Activated CD4-positive, alpha-beta T cell treated with anti-CD3 and anti-CD28 coated beads, Interleukin-2, amount 50 U/mL, for 48 hours (primary cell): ENCODE measurements around the gene HIGD2B.
"Not testable (repeated sequence)": the region's sequence is repeated elsewhere in the genome, so short reads cannot be mapped to it uniquely, and the experiment has no call there.

ENCODE experiments used
- DNase-seq, 2 experiments: peaks; one replicate each; pipeline ENCODE4 v3.0.0-alpha.2; 2020

The HIGD2B gene

DNA sequence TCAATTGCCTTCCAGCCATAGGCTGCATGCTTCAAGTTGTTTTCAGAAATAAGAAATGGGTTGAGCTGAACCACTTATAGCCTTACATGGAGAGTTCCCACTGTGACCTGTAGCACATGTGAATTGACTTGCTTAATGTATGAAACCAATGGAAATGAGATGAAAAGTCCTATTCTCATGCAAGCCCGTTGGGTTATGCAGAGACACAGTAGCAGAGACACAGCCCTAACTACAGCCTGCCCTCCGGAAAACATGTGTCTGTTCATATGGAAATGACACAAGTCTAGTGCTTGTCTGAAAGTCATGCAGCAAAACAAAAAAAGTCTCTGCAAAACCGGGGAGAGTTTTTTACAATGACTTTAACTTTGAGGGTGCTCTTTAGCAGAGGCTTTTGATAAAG lies 14.5 kb downstream of the HIGD2B start:
- DNase-seq, result no peak

DNA sequence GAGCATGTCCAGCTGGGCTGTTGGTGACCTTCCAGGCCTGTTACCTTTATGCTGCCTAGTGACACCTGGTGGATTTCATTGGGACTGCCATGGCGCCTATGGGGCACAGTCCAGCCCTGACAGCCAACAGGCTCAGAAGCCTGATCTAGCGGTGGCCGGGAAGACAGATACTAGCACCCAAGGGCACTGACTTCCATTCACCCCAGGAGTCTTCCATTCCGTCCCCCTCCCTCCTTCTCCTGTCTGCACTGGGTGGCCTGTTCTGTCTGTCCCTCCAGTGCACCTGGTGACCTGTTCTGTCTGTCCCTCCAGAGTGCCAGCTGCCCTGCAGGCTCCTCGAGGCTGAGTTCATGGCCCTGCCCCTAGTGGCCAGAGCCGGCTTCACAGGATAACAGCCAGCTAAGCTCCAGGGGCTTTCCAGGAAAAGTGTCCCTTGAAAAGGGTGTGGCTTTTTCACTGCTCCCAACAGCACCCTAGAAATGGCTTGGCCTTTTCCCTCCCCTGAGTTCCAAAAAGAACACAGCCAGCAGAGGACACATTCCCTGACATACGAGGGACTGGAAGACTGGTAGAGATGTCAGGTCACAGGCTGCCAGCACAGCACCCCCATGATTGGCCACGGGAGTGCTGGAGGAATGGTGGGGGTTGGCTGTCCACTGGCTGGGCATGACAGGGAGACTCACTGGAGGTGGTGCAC lies 15.2 kb downstream of the HIGD2B start:
- DNase-seq, result peak; percentile 80 to 85

- not testable (repeated sequence) for DNase-seq
Measured at GRCh38 chr15:72669803-72670202, 16.2 kb downstream of the HIGD2B start.

DNA sequence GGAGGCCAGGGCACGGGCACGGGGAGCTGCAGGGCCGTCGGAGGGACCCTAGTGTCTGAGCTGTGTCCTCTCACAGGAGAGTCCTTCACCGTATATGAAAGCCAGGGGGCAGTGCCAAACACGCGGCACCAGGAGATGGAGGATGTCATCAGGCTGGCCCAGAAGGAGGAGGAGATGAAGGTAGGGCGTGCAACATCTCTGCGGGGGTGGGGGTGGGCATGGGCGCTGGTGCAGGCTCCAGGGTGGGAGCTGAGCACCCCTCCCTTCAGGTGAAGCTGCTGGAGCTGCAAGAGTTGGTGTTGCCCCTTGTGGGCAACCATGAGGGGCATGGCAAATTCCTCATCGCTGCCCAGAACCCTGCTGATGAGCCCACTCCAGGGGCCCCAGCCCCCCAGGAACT lies 20.3 kb downstream of the HIGD2B start:
- DNase-seq, result not testable (repeated sequence)

DNA sequence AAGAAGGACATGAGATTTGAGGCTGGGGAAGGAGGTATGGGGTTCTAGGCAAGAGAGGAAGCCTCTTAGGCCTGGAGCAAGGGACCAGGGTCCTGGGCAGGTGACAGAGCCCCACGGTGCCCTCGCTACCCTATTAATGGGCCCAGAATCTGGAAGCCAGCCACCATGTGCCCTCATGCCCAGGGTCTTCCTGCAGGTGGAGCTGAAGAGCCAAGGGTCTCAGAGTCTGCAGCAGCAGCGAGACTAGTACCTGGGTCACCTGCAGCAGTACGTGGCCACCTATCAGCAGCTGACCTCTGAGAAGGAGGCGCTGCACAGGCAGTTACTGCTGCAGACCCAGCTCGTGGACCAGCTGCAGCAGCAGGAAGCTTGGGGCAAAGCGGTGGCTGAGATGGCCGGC lies 22.1 kb downstream of the HIGD2B start:
- not testable (repeated sequence) for DNase-seq

DNA sequence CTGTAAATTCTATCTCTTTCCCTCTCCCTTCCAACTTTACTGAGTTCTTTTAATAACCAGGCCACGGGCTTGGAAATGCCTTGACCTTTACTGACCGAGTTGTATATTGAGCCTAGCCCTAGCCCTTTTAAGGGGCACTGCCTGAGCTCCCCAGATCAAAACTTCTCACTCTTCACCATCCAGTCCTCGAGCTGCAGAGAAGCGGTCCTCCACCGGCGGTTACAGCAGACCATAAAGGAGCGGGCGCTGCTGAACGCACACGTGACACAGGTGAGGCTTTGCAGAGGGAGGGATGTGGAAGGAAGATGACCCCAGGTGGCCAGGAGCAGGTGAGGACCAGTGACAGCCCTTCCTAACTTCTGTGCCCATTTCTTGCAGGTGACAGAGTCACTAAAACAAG lies 24.9 kb downstream of the HIGD2B start:
- not testable (repeated sequence) for DNase-seq

DNA sequence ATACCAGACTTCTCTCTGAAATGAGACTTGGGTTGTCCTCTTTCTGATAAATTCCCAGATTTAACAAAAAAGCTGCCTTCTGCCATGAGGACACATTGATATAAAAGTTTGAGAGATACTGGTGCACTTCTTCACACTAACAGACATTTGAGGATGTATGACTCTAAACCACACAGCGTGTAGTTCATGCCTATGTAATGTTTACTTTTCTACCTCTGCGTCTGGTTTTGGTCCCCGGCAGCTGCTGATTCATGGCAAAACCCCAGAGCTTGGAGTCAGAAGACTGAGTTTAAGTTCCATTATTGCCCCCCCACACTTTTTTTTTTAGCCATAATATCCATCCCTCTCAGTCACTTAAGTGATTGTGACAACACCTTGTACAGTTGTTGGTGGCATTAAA lies 30.0 kb downstream of the HIGD2B start:
- not testable (repeated sequence) for DNase-seq

DNA sequence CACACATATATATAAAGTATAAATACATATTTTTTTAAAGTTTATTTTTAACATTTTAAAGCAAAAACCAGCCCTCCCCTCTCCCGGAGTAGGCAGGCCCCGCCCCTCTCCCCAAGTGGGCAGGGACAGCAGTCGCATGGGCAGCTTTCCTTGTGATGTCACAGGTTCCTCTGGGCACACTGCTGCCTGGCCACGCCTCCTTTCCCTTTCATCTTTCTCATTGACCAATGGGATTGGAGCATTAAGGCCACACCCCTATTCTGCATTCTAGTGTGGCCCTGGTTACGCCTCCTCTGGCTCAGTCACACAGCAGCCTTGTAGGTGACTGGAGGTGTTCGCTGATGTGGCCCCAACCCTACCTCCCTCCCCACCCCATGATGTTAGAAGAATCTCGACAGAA lies 31.6 kb downstream of the HIGD2B start, which contains the start of gene GOLGA6B:
TSS of gene GOLGA6B (plus strand) at position 301 of the 400 bp plus-strand sequence. CDS start at position 342, 41 bp downstream.
- DNase-seq, result not testable (repeated sequence)

GRCh38 chr15:72648631-72649253 lies 37.2 kb downstream of the HIGD2B start:
- not testable (repeated sequence) for DNase-seq

GRCh38 chr15:72642271-72642670 lies 43.7 kb downstream of the HIGD2B start:
- DNase-seq, result not testable (repeated sequence)

- DNase-seq, result not testable (repeated sequence)
Measured at GRCh38 chr15:72639759-72640483, 46.1 kb downstream of the HIGD2B start.

- peak; percentile 70 to 76 for DNase-seq
Measured at GRCh38 chr15:72636519-72637282, 49.3 kb downstream of the HIGD2B start.

DNA sequence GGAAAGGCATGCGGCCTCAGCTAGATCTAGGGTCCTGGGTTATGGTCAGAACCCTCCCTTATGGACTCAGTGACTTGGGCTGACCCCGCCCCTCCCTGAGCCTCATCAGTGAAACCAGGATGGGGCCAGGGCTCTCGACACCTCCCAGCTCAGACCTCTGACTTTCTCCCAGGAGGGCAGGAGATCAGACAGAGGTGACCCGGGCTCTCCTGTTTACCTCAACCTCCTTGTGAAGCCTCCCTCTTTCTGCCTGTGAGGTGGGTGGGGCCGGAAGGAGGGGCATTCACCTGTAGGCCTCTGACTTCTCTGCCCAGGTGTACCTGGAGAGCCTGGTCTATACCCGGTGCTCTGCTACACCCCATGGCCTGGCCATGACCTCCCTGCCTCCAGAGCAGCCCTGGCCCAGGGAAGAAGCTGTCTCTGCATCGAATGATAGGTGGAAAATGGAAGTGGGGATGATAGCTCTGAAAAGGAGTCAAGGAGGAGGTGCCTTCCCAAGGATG lies 56.9 kb downstream of the HIGD2B start:
- not testable (repeated sequence) for DNase-seq

DNA sequence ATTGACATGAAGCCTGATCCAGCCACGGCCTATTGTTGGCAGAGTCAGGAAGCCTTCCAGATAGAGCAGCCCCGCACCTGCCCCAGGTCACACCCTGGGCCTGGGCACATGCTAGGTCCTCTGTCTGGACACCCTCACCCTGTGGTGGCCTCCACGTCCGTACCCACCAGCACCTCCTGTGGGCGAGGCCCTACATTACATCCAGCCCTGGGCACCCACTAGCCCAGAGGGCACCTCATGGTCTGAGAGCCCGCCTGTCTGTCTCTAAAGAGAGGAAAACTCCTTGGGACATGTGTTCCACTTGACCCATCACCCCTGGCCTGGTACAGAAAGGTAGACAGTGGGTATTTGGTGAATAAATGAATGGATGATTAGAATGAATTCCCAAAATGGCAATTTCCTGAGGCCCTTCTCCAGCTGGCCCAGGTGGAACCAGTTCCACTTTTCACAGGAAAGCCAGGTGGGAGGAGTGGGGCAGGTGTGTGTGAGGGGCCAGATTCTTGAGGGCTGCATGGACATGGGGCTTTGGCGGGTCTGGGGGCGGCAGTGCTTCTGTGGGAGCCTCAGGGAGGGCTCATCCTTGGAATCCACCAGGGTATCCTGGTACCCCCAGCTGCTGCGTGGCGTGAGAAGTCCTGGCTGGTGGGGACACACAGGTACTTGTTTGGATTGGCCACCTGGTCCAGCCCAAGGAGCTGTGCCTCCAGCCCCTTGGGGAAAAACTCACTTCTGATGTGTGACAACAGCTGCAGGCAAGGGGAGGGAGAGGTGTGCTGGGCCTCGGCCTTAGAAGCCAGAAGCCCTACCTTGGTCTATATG lies 57.5 kb downstream of the HIGD2B start:
- peak; percentile 13 to 32 for DNase-seq

DNA sequence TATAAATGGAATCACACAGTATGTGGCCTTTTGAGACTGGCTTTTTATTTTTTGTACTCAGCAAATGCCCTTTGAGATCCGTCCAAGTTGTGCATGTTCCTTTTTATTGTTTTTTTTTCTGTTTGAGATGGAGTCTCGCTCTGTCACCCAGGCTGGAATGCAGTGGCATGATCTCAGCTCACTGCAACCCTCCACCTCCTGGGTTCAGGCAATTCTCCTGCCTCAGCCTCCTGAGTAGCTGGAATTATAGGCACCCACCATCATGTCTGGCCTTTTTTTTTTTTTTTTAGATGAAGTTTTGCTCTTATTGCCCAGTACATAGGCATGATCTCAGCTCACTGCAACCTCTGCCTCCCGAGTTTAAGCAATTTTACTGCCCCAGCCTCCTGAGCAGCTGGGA lies 59.8 kb downstream of the HIGD2B start:
- not testable (repeated sequence) for DNase-seq
